Hematopoietic multipotent progenitor cell treated with erythropoietin and hydrocortisone succinate and interleukin-3 and kit ligand, for 6 days (in vitro differentiated cells): ENCODE results near the gene TUBGCP6.
A peak's percentile ranks its signal among the peaks of the same experiment; 100 is the strongest.

Source experiments
- DNase-seq: peaks from one replicate; pipeline ENCODE4 v3.0.0-alpha.2; 2015

The TUBGCP6 gene

DNA sequence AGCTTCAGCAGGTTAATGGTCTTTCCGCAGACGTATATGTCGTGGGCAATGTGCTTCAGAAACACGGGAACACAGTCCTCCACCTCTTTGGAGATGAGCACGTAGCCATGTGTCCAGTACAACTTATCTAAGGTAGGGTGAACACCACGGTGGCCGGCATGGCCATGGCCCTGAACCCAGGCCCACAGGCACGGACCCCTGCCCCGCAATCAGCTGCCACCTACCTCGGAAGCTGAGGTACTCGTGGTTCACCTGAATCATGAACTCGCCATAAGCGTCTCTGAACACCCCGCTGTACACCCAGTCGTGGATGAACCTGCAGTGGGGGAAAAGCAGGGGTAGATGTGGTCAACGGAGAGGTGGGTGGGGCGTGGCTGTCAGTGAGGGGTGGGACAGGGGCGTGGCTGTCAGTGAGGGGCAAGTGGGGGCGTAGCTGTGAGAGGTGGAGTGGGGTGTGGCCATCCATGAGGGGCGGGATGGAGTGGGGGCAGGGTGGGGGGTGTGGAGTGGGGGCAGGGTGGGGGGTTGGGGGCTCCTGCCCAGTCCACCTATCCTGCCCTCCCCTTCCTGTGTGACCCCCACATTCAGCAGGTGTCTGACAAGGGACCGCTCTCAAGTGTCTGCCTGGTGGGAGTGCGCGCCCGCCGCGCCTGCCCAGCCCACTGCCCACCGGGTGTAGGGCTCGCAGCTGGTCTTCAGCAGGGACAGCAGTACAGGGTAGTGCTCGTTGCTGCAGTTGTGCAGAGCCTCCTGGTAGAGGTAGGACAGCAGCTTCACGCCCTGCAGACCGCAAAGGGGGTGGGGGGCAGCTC lies 18.6 kb downstream of the TUBGCP6 start:
- DNase-seq, result no peak

DNA sequence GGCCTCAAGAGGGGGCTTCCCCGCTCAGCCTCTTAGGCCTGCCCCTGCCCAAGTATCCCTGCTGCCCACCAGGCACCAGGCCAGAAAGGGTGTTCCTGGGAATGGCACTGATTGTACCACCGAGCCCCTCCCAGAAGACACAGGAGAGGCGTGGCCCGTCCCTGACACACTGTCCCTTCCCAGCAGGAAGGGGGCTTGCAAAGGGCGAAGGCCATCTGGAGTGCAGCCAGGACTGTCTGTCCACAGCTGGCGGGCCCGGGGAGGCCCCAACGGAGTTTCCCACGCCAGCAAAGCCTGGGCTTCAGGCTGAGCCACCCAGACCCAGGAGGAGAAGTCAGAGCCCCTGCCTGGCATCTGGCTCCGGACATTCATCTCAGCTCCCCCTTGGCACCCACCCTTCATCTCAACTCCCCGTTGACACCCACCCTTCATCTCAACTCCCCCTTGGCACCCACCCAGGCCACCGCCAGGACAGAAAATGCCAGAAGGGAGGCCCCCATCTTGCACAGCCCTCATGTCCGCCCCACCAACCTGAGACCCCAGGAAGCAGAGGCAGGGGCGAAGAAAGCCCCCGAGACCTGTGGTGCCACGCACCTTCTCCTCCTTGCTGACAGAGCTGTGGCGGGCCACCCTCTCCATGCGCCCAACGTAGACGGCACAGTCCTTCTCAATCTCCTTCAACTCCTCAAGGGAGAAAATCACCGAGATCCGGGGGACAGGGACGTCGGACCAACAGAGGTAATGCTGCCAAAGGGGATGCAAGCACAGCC lies 19.4 kb downstream of the TUBGCP6 start:
- DNase-seq, result no peak

DNA sequence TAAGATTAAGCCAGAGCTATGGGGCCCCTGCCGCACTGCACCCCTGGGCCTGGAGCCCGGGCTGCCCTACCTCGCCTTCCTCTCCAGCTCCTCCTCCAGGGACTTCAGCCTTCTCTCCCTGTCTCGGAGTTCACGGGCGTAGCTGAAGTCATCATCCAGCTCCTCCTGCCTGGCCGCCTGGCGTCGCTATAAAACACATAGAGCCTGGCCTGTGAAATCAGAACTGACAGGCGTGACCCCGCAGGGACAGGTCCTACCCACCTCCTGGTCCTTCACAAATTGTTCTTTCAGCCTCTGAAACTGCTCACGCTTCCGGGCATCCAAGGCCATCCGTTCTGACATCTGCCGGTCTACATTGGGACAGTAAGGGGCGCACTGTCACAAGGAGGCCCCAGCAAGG lies 20.8 kb downstream of the TUBGCP6 start:
- no peak for DNase-seq

DNA sequence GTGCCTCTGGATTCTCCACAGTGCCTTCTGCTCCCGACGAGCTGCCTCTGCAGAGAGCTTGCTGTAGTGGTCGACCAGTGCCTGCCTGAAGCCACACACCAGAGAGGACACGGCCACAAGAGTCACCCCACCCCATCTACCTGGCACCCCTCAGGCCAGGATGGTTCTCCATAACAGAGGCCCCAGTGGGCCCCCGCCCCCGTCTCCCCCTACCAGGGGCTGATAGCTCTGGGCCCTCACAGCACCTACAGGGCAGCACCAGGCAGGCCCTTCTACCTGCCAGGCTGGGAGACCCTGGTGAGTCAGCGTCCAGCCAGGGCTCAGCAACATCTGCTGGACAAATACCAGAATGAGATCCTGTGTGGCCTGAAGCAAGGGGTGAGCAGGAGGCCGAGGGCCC lies 22.3 kb downstream of the TUBGCP6 start:
- DNase-seq, result no peak

DNA sequence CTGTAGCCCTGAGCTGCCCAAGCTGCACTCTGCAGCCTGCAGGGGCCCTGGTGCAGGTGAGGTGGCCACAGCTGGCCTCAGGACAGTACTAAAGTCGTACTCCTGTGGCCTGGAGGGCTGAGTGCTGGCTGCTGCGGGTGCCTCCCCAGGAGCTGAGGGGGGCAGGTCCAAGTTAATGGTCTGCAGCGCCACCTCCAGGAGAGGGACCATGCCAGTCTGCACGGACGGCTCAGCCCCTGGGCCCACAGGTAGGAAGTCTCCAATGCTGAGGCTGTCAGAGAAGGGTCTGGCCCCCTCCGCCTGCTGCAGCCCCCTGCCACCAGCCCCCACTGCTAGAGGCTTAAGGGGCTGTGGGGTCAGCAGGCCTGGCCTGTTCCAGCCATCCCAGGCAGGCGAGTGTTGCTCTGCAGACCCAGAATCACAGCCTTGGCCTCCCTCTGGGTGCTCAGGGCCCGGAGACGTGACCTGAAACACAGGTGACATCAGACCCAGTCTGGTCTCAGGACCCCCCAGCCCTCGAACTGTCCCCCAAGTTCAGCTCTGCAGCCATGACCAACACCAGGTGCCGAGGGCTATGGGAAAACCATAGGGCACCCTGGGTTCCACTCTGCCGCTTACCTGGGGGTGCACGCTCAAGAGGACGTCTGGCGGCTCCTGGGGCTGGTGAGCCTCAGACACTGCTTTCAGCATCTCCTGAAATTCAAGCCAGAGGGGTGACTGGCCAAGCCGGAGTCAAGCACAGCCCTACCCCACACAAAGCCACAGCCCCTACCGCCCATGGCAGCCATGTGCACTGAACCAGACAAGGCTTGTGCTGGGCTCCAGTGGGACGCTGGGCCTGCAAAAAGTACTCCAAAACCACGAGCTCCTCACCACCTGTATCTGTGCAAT lies 23.2 kb downstream of the TUBGCP6 start:
- no peak for DNase-seq

DNA sequence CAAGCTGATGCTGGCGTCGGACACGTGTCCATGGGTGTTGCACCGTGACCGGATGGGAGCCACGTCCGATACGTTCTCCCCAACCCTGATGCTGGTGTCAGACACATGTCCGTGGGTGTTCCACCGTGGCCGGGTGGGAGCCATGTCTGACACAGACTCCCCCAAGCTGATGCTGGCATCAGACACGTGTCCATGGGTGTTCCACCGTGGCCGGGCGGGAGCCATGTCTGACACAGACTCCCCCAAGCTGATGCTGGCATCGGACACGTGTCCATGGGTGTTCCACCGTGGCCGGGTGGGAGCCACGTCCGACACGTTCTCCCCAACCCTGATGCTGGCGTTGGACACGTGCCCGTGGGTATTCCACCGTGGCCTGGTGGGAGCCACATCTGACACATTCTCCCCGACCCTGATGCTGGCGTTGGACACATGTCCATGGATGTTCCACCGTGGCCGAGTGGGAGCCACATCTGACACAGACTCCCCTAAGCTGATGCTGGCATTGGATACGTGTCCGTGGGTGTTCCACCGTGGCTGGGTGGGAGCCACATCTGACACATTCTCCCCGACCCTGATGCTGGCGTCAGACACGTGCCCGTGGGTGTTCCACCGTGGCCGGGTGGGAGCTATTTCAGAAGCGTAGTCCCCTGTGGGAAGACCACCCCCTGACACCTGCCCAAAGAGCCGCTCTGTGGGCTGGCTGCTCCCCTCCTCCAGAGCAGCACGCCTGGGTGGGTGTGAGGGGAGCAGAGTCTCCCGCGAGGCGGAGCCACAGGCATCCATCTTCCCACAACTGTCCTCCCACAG lies 24.0 kb downstream of the TUBGCP6 start:
- no peak for DNase-seq

DNA sequence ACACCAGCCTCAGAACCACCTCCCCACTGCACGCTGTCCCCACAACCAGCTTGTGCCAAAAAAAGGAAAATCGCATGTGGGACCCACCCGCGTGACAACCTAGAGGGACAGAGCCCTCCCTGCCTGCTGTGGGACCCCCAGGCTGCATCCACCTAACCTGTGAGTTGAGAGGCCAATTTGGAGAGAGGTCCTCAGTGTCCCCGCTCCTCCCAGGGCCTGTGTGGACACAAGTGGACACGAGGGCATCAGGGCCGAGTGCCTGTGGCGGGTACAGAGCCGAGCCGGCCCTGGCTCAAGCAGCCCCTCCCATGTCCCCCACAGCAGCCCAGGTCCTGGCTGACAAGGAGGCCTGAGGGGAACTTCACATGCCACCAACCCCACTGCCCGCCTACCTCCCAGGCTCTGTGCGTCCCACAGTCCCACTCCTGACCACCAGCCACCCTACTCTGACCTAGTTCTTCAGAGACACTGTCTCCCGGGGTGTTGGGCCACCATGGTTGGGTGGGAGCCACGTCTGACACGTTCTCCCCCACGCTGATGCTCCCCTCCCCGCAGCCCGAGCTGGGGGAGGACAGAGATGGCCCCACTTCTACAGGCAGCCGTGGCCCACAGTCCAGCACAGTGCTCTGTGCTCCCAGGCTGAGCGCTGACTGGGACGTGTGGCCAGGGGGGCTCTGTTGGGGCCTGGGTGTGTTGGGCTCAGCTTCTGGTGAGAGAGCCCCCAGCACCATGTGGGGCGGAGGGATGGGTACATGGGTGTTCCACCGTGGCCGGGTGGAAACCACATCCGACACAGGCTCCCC lies 24.8 kb downstream of the TUBGCP6 start:
- no peak for DNase-seq

DNA sequence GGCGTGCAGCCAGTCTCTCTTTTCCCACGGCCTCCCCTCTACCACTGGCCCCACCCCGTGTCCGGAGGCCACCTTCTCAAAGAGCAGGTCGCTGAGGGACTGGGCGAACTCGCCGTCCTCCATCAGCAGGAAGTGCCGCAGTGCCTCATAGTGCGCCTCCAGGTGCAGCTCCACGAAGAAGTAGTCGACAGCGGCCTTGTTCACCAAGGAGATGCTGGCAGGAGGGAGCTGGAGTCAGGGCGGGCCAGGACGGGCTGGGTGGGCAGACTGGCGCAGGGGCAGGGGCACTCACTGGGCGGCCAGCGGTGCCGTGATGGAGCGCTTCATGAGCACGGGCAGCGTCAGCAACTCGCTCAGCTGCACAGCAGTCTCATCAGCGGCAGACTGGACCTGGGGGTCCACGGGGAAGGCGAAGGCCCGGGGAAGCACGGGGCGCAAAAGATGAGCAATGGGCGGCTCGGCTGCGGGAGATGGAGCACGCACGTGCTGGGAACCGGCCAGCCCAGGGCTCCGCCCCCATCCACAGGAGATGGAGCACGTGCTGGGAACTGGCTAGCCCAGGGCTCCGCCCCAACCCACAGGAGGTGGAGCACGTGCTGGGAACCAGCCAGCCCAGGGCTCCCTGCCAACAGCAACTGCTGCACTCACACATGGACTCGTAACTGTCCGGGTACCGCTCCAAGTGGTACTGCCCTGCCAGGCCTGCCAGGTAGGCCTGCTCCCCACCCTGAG lies 25.7 kb downstream of the TUBGCP6 start:
- peak; percentile 91 for DNase-seq

DNA sequence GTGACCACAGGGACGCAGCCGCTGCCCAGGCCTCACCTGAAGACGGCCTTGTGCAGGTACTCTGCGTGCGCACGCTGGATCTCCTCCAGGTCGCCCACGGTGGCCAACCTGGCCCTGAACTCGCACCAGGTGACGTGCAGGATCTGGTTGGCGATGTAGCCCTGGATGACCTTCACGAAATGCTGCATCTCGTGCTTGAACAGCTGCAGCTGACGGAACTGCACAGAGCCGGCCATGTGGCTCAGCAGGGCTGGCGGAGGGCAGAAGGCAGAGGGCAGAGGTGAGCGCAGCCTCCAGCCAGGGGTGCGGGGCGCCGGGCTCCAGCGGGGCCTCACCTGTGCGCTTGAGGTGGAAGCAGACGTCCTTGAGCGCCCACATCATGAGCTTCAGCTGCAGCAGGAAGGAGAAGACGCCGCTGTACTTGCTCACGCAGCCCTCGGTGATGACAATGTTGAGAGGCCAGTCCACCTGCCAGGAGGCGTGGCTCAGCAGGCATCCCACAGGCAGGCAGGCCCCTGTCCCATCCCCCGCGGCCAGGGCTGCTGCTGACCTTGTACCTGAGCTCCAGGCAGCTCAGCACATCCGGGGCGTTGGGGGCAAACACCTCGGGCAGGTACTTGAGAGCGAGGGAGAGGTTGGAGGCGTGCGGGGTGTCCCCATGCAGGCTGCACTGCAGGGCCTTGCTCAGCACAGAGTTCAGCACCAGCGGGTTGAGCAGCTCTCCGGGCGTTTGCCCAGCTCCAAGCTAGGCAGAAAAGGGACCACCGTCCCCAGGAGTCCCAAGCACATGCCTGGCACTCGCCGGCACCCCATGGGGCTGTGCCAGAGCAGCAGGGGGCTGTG lies 26.4 kb downstream of the TUBGCP6 start:
- no peak for DNase-seq

DNA sequence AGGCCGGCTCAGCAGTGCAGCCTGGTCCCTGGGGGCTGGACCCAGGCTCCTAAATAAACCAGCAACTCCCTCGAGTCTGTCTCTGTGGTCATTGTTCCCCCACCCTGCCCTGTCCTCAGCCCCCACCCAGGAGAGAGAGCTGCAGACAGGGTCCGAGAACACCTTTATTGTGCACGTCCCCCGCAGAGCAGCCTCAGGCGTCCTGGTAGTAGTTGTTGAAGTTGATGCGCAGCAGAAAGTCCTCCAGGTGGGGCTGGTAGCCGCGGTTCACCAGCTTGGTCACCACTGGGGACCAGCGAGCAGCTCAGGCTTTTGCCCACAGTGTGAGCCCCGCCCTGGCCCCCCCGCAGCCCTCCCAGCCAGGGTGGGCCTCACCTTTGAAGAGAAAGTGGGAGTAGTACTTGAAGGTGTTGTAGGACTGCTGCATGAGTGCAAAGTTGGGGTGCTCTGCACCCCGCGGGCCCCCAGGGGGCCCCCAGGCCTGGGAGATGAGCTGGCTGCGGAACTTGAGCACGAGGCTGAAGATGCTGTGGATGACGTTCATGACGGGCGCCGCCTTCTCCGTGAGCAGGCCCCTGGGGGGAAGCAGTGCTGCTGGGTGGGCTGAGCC lies 27.2 kb downstream of the TUBGCP6 start:
- DNase-seq, result no peak

DNA sequence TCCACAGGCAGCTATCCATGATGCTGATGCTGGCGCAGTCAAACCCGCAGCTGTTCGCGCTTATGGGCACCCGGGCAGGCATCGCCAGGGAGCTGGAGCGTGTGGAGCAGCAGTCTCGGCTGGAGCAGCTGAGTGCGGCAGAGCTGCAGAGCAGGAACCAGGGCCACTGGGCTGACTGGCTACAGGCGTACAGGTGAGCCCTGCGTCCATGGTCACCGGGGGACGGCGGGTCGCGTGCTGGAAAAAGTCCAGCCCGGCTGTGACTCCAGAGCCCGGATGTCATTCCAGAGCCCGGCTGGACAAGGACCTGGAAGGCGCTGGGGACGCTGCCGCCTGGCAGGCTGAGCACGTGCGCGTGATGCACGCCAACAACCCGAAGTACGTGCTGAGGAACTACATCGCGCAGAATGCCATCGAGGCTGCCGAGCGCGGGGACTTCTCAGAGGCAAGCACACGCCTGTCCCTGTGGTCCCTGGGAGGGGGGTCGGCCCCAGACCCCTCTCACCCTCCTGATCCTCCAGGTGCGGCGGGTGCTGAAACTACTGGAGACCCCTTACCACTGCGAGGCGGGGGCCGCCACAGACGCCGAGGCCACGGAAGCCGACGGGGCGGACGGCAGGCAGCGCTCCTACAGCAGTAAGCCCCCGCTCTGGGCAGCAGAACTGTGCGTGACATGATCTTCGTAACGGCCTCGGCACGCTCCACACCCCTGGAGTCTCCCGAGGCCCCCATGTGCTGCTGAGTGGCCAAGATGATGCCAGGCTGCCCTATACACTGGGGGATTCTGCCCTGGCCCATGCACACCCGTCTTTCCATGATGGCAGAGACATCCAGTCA lies 27.9 kb downstream of the TUBGCP6 start:
- no peak for DNase-seq

DNA sequence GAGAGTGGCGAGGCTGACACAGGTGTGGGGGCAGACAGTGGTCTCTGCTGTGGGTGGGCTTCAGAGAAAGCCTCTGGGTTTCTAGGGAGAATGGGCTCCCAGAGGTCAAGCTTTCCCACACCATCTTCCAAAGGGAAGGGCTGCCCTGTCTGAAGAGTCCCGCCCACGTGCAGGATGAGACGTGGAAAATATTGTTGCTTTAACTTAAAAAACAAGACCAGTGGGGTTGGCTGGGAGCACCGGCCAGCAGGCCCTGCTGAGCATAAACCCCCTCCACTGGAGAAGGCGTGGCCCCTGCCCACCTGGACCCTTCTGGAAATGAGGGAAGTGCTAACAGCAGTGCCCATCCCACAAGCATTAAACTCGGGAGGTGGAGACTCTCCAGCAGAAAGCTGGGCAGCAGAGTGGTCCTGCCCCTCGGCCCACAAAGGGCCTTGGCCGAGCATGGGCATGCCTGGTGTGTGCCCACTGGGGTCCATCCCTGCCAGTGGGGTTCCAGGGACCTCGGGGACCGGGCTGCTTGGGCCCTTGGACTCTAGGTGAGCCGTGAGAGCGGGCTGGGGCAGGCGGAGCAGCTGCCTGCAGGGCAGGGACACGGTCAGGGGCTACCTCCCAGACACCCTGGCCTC lies 28.7 kb downstream of the TUBGCP6 start:
- no peak for DNase-seq

DNA sequence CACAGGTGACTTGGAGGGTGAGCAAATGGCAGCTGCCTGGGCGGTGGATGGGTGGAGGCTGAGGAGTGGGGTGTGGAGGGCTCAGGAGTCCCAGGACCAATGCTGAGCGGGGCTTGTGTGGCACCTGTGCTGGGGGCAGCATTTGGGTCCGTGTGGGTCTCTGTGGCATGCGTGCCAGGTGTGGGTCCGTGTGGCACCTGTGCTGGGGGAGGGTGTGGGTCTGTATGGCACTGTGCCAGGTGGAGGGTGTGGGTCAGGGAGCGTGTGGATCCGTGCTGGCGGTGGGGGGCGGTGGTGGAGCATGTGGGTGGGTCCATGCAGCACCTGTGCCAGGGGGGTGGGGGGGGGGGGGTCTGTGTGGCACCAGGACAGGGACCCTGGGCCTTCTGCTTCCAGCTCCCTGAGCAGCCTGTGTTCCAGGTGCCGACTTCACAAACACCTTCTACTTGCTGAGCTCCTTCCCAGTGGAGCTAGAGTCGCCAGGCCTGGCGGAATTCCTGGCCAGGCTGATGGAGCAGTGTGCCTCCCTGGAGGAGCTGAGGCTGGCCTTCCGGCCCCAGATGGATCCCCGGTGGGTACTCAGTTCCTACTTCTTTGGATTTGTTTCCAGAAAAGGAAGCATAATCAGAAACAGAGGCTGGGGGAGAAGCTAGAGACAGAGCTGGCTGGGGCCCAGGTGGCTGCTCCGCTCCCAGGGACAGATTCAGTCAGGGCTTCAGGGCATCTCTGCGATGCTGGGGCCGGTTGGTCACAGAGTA lies 29.3 kb downstream of the TUBGCP6 start:
- no peak for DNase-seq

DNA sequence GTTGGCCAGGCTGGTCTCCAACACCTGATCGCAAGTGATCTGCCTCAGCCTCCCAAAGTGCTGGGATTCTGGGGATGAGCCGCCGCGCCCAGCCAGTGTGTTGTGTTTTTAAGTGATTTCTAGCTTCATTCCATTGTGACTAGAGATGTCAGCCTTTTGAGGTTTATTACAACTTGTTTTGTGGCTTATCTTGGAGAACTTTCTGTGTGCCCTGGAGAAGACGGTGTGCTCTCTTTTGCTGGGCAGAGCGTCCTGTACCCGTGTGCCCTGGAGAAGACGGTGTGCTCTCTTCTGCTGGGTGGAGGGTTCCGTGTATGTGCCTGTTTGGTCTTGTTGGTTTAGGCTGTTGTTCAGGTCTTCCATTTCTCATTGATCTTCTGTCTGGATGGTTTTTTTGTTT lies 31.6 kb downstream of the TUBGCP6 start:
- peak; percentile 59 for DNase-seq

DNA sequence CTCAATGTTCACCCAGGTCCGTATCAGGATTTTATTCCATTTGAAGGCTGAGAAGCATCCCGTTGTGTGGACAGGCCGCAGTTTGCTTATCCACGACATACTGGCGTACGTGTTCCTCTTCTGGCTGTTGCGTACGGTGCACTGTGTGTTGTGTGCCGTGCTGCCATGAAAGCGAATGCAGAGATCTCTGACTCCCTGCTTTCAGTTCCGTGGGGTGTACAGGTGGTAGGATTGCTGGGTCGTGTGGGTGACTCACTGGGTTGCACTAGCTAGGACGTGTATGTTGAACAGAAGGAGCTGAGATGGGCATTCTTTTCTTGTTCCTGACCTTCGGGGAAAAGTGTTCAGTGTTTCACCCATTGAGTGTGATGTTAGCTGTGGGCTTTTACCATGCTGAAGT lies 33.7 kb downstream of the TUBGCP6 start:
- no peak for DNase-seq

DNA sequence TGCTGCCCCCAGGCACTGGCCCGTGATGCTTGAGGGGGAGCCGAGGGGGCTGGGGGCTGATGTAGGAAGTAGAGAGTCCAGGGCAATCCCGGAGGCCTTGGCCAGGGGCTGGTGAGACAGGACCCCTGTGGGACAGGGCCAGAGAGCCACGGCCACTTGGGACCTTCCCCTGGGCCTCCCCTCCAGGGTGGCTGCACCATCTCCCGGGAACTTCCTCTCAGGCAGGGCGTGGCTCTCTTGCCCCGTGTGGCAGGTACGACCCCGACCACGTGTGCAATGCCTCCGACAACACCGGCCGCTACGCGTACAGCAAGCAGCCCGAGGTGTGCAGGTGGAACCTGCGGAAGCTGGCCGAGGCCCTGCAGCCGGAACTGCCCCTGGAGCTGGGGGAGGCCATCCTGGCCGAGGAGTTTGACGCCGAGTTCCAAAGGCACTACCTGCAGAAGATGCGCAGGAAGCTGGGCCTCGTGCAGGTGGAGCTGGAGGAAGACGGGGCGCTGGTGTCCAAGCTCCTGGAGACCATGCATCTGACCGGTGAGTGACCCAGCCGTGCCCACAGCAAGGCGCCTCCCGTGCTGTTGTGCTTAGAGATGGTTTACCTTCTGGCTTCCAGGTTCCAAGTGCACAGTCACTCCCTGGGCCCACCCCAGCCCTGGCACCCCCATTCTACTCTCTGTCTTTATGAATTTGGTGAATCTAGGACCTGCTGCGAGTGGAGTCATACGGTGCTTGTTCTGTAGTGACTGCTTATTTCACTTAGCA lies 34.3 kb downstream of the TUBGCP6 start:
- DNase-seq, result no peak
